MCF 10A (cell line): ENCODE results near the gene LSM12. TPM values are rescaled to one million over a fixed set of nuclear protein-coding genes. Genes with fewer than 3 reads are reported as not detected.

Experiments used
- BruUV-seq: library from RNA; stranded (reverse); fragments of 400-500 nt; replicated peaks from 2 replicates; lab custom pipeline; 2021; lab: Mats Ljungman, UMichigan
- CTCF ChIA-PET: fragments of 300-600 bp; sonication (Branson Sonifier 250); formaldehyde crosslinking; extraction: SDS; loops from one replicate; lab custom pipeline; 2021; ENCODE audit warnings: antibody characterized with exemption, inconsistent platforms; lab: Yijun Ruan, JAX
- POLR2A ChIA-PET: fragments of 300-600, 350-650 bp; sonication (Branson Sonifier 250); formaldehyde crosslinking; extraction: SDS; loops from one replicate; lab custom pipeline; 2020; ENCODE audit warnings: antibody characterized with exemption, inconsistent platforms; lab: Yijun Ruan, JAX
- DNase-seq: peaks from one replicate; pipeline ENCODE4 v3.0.0-alpha.2; 2018; ENCODE audit not compliant: unreplicated experiment
- H3K27ac Mint-ChIP-seq: one replicate; pipeline ENCODE4 v1.8.0; 2022; ENCODE audit warnings: mild to moderate bottlenecking, low read depth, mixed read lengths; ENCODE audit not compliant: unreplicated experiment
- H3K27me3 Mint-ChIP-seq: one replicate; pipeline ENCODE4 v1.8.0; 2022; ENCODE audit warnings: mixed read lengths; ENCODE audit not compliant: insufficient read depth, unreplicated experiment
- H3K36me3 Mint-ChIP-seq: one replicate; pipeline ENCODE4 v1.8.0; 2022; ENCODE audit warnings: mild to moderate bottlenecking, moderate library complexity, mixed read lengths; ENCODE audit not compliant: insufficient read depth, unreplicated experiment
- H3K4me1 Mint-ChIP-seq: one replicate; pipeline ENCODE4 v1.8.0; 2022; ENCODE audit warnings: mixed read lengths; ENCODE audit not compliant: insufficient read depth, unreplicated experiment
- H3K4me3 Mint-ChIP-seq: one replicate; pipeline ENCODE4 v1.8.0; 2022; ENCODE audit warnings: mild to moderate bottlenecking, moderate library complexity, mixed read lengths; ENCODE audit not compliant: unreplicated experiment
- H3K9me3 Mint-ChIP-seq: one replicate; pipeline ENCODE4 v1.8.0; 2022; ENCODE audit warnings: mixed read lengths; ENCODE audit not compliant: unreplicated experiment
- CTCF ChIP-seq: fragments of 200-600 bp; IDR thresholded peaks from one replicate; pipeline ENCODE4 v1.8.0; 2022; ENCODE audit warnings: antibody characterized with exemption, mild to moderate bottlenecking; ENCODE audit not compliant: unreplicated experiment
- intact Hi-C: fragments of 100-400 bp; cut with micrococcal nuclease; formaldehyde crosslinking; loops from 2 replicates; pipeline ENCODE4 v1.14.1; 2022
- total RNA-seq: library from RNA; stranded (reverse); gene quantifications from 2 replicates; pipeline ENCODE4 v1.2.3, GENCODE V29; 2022

Gene LSM12
- total RNA-seq, 1 experiment from 2014 or later, result 101 TPM

GRCh38 chr17:44033861-44034408, 32.5 kb downstream of the LSM12 start:
- CTCF ChIA-PET, result no interaction called here
- Mint-ChIP-seq H3K27ac (no peak overlapping the region), H3K36me3 (peaks cover 71% of the 10 kb centered on the region), H3K9me3 (no peaks in the 10 kb centered on the region), H3K4me3 (no peak overlapping the region), H3K27me3 (no peaks in the 10 kb centered on the region), H3K4me1 (no peaks in the 10 kb centered on the region)
- intact Hi-C loops, result no loop called here
- no peak for TF ChIP-seq CTCF
- POLR2A ChIA-PET, result interaction anchor here (2.1 kb wide), 1 partner anchor 11 kb away, joined by 6 read pairs; no protein-coding TSS in a partner anchor
- no peak for DNase-seq
- no TSS peak for BruUV-seq

GRCh38 chr17:44030482-44030881, 36.0 kb downstream of the LSM12 start:
- CTCF ChIA-PET, result no interaction called here
- no peaks in the 10 kb centered on the region for H3K9me3 Mint-ChIP-seq
- H3K4me3 Mint-ChIP-seq, result no peak overlapping the region
- no peaks in the 10 kb centered on the region for H3K27me3 Mint-ChIP-seq
- POLR2A ChIA-PET, result interaction anchor here (0.6 kb wide), 1 partner anchor 824 kb away, joined by 3 read pairs; no protein-coding TSS in a partner anchor
- H3K4me1 Mint-ChIP-seq, result no peaks in the 10 kb centered on the region
- intact Hi-C loops, result no loop called here
- TF ChIP-seq CTCF, result no peak
- no peak for DNase-seq
- peaks cover 50% of the 10 kb centered on the region for H3K36me3 Mint-ChIP-seq
- H3K27ac Mint-ChIP-seq, result no peak overlapping the region
- BruUV-seq, result no TSS peak

GRCh38 chr17:44029736-44030135, 36.7 kb downstream of the LSM12 start:
- no peak for TF ChIP-seq CTCF
- DNase-seq, result no peak
- Mint-ChIP-seq H3K4me1 (no peaks in the 10 kb centered on the region), H3K4me3 (no peak overlapping the region), H3K27ac (no peak overlapping the region), H3K9me3 (no peaks in the 10 kb centered on the region), H3K36me3 (peaks cover 47% of the 10 kb centered on the region), H3K27me3 (no peaks in the 10 kb centered on the region)
- ChIA-PET POLR2A (interaction anchor here (0.6 kb wide), 1 partner anchor 824 kb away, joined by 3 read pairs; no protein-coding TSS in a partner anchor), CTCF (interaction anchor here (0.8 kb wide), 1 partner anchor 151 kb away, joined by 4 read pairs; no protein-coding TSS in a partner anchor)
- no TSS peak for BruUV-seq
- intact Hi-C loops, result no loop called here

- no peak for TF ChIP-seq CTCF
- Mint-ChIP-seq H3K9me3 (no peaks in the 10 kb centered on the region), H3K27ac (no peak overlapping the region), H3K4me3 (no peak overlapping the region), H3K36me3 (peaks cover 23% of the 10 kb centered on the region), H3K4me1 (peaks cover 6% of the 10 kb centered on the region), H3K27me3 (no peaks in the 10 kb centered on the region)
- no peak for DNase-seq
- CTCF ChIA-PET, result interaction anchor here (0.7 to 1.0 kb wide), 4 partner anchors 16 to 144 kb away, joined by 3 to 4 read pairs (median 4); no protein-coding TSS in a partner anchor
- BruUV-seq, result no TSS peak
- POLR2A ChIA-PET, result no interaction called here
- intact Hi-C loops, result no loop called here
Measured at GRCh38 chr17:44024853-44025252, 41.6 kb downstream of the LSM12 start.
